Measurements from ENCODE around the gene BORCS6. TPM values are rescaled to one million over a fixed set of nuclear protein-coding genes. Genes with fewer than 3 reads are reported as not detected.

Gene BORCS6
- total and polyA plus RNA-seq, 2 of the 13 experiments (the other 11 are each of a cell fraction or from before 2014, with no cell fraction given) = 2.0 to 5.1 TPM

- TF ChIP-seq SMAD3 (CRISPR knock-in tag; IDR thresholded peaks at IDR 0.05) (no peak), ZNF75D (CRISPR knock-in tag; IDR thresholded peaks at IDR 0.05; ENCODE audit: borderline replicate concordance) (no peak), NFIB (CRISPR knock-in tag; IDR thresholded peaks at IDR 0.05; ENCODE audit: borderline replicate concordance) (no peak), ZNF101 (CRISPR knock-in tag; IDR thresholded peaks at IDR 0.05; ENCODE audit: borderline replicate concordance, low read depth) (no peak), ZFP91 (CRISPR knock-in tag; IDR thresholded peaks at IDR 0.05; ENCODE audit: borderline replicate concordance) (no peak), ZNF740 (CRISPR knock-in tag; IDR thresholded peaks at IDR 0.05) (no peak), NRL (CRISPR knock-in tag; IDR thresholded peaks at IDR 0.05; ENCODE audit: borderline replicate concordance) (no peak), MED1 (CRISPR knock-in tag; IDR thresholded peaks at IDR 0.05) (no peak), ZNF350 (CRISPR knock-in tag; IDR thresholded peaks at IDR 0.05; ENCODE audit: borderline replicate concordance, low read depth) (no peak), ZNF552 (CRISPR knock-in tag; IDR thresholded peaks at IDR 0.05; ENCODE audit: borderline replicate concordance) (no peak), ZNF784 (CRISPR knock-in tag; IDR thresholded peaks at IDR 0.05; ENCODE audit: borderline replicate concordance) (no peak), ZNF674 (CRISPR knock-in tag; IDR thresholded peaks at IDR 0.05; ENCODE audit: low read depth) (no peak), ZNF143 (CRISPR knock-in tag; IDR thresholded peaks at IDR 0.05) (no peak), NR2F6 (IDR thresholded peaks at IDR 0.05) (peak; percentile 66), NR2F6 (CRISPR knock-in tag; IDR thresholded peaks at IDR 0.05) (peak; percentile 53; the same call in 1 of the 2 replicates), NR2F1 (CRISPR knock-in tag; IDR thresholded peaks at IDR 0.05) (no peak), POLR2A (IDR thresholded peaks at IDR 0.05; ENCODE audit: insufficient read depth in 1 of 2, low read depth in 2 of 2, low read length in 2 of 2) (peak in 1 of 2 experiments; percentile 41; a peak in 1 of 4 replicates)
- TF ChIP-seq, protein P1, sequence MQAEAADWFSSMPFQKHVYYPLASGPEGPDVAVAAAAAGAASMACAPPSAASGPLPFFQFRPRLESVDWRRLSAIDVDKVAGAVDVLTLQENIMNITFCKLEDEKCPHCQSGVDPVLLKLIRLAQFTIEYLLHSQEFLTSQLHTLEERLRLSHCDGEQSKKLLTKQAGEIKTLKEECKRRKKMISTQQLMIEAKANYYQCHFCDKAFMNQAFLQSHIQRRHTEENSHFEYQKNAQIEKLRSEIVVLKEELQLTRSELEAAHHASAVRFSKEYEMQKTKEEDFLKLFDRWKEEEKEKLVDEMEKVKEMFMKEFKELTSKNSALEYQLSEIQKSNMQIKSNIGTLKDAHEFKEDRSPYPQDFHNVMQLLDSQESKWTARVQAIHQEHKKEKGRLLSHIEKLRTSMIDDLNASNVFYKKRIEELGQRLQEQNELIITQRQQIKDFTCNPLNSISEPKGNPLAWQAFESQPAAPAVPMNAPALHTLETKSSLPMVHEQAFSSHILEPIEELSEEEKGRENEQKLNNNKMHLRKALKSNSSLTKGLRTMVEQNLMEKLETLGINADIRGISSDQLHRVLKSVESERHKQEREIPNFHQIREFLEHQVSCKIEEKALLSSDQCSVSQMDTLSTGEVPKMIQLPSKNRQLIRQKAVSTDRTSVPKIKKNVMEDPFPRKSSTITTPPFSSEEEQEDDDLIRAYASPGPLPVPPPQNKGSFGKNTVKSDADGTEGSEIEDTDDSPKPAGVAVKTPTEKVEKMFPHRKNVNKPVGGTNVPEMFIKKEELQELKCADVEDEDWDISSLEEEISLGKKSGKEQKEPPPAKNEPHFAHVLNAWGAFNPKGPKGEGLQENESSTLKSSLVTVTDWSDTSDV (CRISPR knock-in tag; IDR thresholded peaks at IDR 0.05) = no peak
- TF ChIP-seq, protein P2, sequence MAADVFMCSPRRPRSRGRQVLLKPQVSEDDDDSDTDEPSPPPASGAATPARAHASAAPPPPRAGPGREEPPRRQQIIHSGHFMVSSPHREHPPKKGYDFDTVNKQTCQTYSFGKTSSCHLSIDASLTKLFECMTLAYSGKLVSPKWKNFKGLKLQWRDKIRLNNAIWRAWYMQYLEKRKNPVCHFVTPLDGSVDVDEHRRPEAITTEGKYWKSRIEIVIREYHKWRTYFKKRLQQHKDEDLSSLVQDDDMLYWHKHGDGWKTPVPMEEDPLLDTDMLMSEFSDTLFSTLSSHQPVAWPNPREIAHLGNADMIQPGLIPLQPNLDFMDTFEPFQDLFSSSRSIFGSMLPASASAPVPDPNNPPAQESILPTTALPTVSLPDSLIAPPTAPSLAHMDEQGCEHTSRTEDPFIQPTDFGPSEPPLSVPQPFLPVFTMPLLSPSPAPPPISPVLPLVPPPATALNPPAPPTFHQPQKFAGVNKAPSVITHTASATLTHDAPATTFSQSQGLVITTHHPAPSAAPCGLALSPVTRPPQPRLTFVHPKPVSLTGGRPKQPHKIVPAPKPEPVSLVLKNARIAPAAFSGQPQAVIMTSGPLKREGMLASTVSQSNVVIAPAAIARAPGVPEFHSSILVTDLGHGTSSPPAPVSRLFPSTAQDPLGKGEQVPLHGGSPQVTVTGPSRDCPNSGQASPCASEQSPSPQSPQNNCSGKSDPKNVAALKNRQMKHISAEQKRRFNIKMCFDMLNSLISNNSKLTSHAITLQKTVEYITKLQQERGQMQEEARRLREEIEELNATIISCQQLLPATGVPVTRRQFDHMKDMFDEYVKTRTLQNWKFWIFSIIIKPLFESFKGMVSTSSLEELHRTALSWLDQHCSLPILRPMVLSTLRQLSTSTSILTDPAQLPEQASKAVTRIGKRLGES (CRISPR knock-in tag; IDR thresholded peaks at IDR 0.05; ENCODE audit: borderline replicate concordance) = no peak
- TF ChIP-seq, protein P3, sequence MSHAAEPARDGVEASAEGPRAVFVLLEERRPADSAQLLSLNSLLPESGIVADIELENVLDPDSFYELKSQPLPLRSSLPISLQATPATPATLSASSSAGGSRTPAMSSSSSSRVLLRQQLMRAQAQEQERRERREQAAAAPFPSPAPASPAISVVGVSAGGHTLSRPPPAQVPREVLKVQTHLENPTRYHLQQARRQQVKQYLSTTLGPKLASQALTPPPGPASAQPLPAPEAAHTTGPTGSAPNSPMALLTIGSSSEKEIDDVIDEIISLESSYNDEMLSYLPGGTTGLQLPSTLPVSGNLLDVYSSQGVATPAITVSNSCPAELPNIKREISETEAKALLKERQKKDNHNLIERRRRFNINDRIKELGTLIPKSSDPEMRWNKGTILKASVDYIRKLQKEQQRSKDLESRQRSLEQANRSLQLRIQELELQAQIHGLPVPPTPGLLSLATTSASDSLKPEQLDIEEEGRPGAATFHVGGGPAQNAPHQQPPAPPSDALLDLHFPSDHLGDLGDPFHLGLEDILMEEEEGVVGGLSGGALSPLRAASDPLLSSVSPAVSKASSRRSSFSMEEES (CRISPR knock-in tag; IDR thresholded peaks at IDR 0.05) = no peak
Measured at GRCh38 chr17:8210761-8211458, 20.9 kb upstream of the BORCS6 start (continued).

Measured in HepG2 (cell line).